HepG2 (cell line): ENCODE data around the gene HEXD. TPM values are rescaled to one million over a fixed set of nuclear protein-coding genes. Genes with fewer than 3 reads are reported as not detected.
A peak's percentile ranks its signal among the peaks of the same experiment; 100 is the strongest.

Experiments used
- DRAP1 ChIP-seq: IDR thresholded peaks from 2 replicates; pipeline ENCODE4 v1.6.1; 2016; ENCODE audit warnings: missing genetic modification reagents, missing compliant biosample characterization
- ETV5 ChIP-seq: IDR thresholded peaks from 2 replicates; pipeline ENCODE4 v1.6.1; 2018; ENCODE audit warnings: missing biosample characterization, missing genetic modification reagents, inconsistent platforms, borderline replicate concordance
- KLF11 ChIP-seq: IDR thresholded peaks from 2 replicates; pipeline ENCODE4 v1.6.1; 2016; ENCODE audit warnings: missing compliant biosample characterization
- NCOR1 ChIP-seq: fragments of 200-600 bp; sonication (generic); IDR thresholded peaks from 2 replicates; pipeline ENCODE4 v1.7.0; 2017; ENCODE audit warnings: antibody characterized with exemption, low read length, borderline replicate concordance
- RERE ChIP-seq: IDR thresholded peaks from 2 replicates; pipeline ENCODE4 v1.6.1; 2016; ENCODE audit warnings: low read depth, missing genetic modification reagents, missing compliant biosample characterization
- SATB2 ChIP-seq: sonication (generic); formaldehyde crosslinking; IDR thresholded peaks from 2 replicates; pipeline ENCODE4 v1.5.0; 2020; ENCODE audit warnings: missing genetic modification reagents
- SPEN ChIP-seq: sonication (generic); formaldehyde crosslinking; IDR thresholded peaks from 2 replicates; pipeline ENCODE4 v1.5.1; 2020; ENCODE audit warnings: low read depth, mild to moderate bottlenecking, missing genetic modification reagents
- TAF1 ChIP-seq: sonication (generic); formaldehyde crosslinking; IDR thresholded peaks from 2 replicates; pipeline ENCODE4 v1.4.0; 2020; ENCODE audit warnings: missing genetic modification reagents
- TERF1 ChIP-seq: sonication (generic); formaldehyde crosslinking; IDR thresholded peaks from 2 replicates; pipeline ENCODE4 v1.8.0; 2022; ENCODE audit warnings: mild to moderate bottlenecking, missing genetic modification reagents, moderate library complexity
- ZBTB10 ChIP-seq: sonication (generic); formaldehyde crosslinking; IDR thresholded peaks from 2 replicates; pipeline ENCODE4 v1.4.0; 2020; ENCODE audit warnings: missing genetic modification reagents, borderline replicate concordance
- ZC3H13 ChIP-seq: sonication (generic); formaldehyde crosslinking; IDR thresholded peaks from 2 replicates; pipeline ENCODE4 v1.8.1; 2023; ENCODE audit warnings: mild to moderate bottlenecking, missing genetic modification reagents, moderate library complexity
- ZNF235 ChIP-seq: sonication (generic); formaldehyde crosslinking; IDR thresholded peaks from 2 replicates; pipeline ENCODE4 v1.8.1; 2023; ENCODE audit warnings: mild to moderate bottlenecking, missing genetic modification reagents, borderline replicate concordance
- ZNF264 ChIP-seq: sonication (generic); formaldehyde crosslinking; IDR thresholded peaks from 2 replicates; pipeline ENCODE4 v1.4.0; 2020; ENCODE audit warnings: missing genetic modification reagents
- ZNF564 ChIP-seq: sonication (generic); formaldehyde crosslinking; IDR thresholded peaks from 2 replicates; pipeline ENCODE4 v1.8.1; 2023; ENCODE audit warnings: mild to moderate bottlenecking, missing genetic modification reagents
- ZNF614 ChIP-seq: IDR thresholded peaks from 2 replicates; pipeline ENCODE4 v1.6.1; 2018; ENCODE audit warnings: missing biosample characterization, missing genetic modification reagents, inconsistent platforms, borderline replicate concordance
- ZNF768 ChIP-seq: sonication (generic); formaldehyde crosslinking; IDR thresholded peaks from 2 replicates; pipeline ENCODE4 v1.4.0; 2020; ENCODE audit warnings: missing genetic modification reagents
- ZNF788 ChIP-seq: sonication (generic); formaldehyde crosslinking; IDR thresholded peaks from 2 replicates; pipeline ENCODE4 v1.5.0; 2020; ENCODE audit warnings: mild to moderate bottlenecking, missing genetic modification reagents, borderline replicate concordance
- ZSCAN31 ChIP-seq: sonication (generic); formaldehyde crosslinking; IDR thresholded peaks from 2 replicates; pipeline ENCODE4 v1.5.0; 2020; ENCODE audit warnings: low read depth, mild to moderate bottlenecking, missing genetic modification reagents
- polyA plus RNA-seq, 8 experiments: library from polyadenylated mRNA; depleted of rRNA in 3 of 8; stranded (reverse) in 7 of 8; unstranded in 1 of 8; fragments of >200 nt; fragmentation: Illumina TruSeq in 4 of 8; extraction: Trizol in 4 of 8; gene quantifications; 2 replicates each; pipeline versions ENCODE4 v1.2.1 to v1.2.3, GENCODE V29; 2011 to 2016; ENCODE audit warnings: low read depth in 4 of 8, missing spikeins in 1 of 8, mixed read lengths in 1 of 8; ENCODE audit not compliant: insufficient read depth in 1 of 8
- total RNA-seq, 5 experiments: library from RNA; depleted of rRNA; stranded (reverse); fragments of >200 nt; fragmentation: Illumina TruSeq; extraction: Trizol; gene quantifications; 2 replicates each; pipeline ENCODE4 v1.2.3, GENCODE V29; 2016; ENCODE audit warnings: low read depth in 1 of 5

Gene HEXD
- total and polyA plus RNA-seq, 2 of the 13 experiments (the other 11 are each of a cell fraction or from before 2014, with no cell fraction given): 22.3 to 41.8 TPM

GRCh38 chr17:82384730-82385481, 33.2 kb upstream of the HEXD start (continued):
- TF ChIP-seq TAF1 (CRISPR knock-in tag): no peak
- no peak for TF ChIP-seq RERE (CRISPR knock-in tag)
- TF ChIP-seq SPEN (CRISPR knock-in tag): peak; percentile 76; the same call in 1 of the 2 replicates
- TF ChIP-seq KLF11: peak; percentile 21; the same call in 1 of the 2 replicates
- TF ChIP-seq ZNF264: no peak
- TF ChIP-seq ETV5: 0 out of 2 replicates have a peak, but pooled peaks have one; percentile 42
- TF ChIP-seq ZNF614 (CRISPR knock-in tag): no peak
- peak; percentile 20; the same call in 1 of the 2 replicates for TF ChIP-seq DRAP1 (CRISPR knock-in tag)
- no peak for TF ChIP-seq ZBTB10 (CRISPR knock-in tag)
- TF ChIP-seq ZNF788: peak; percentile 49
- no peak for TF ChIP-seq ZNF564 (CRISPR knock-in tag)
- no peak; the same call in none of the 2 replicates for TF ChIP-seq NCOR1
- TF ChIP-seq ZNF768 (CRISPR knock-in tag): peak; percentile 46; the same call in 1 of the 2 replicates
- TF ChIP-seq ZC3H13 (CRISPR knock-in tag): no peak
- TF ChIP-seq ZSCAN31 (CRISPR knock-in tag): no peak
- TF ChIP-seq TERF1: no peak
- no peak; the same call in 1 of the 2 replicates for TF ChIP-seq ZNF235 (CRISPR knock-in tag)
- no peak for TF ChIP-seq SATB2 (CRISPR knock-in tag)
